ENCODE results near the gene KRR1. TPM values are rescaled to one million over a fixed set of nuclear protein-coding genes. Genes with fewer than 3 reads are reported as not detected.

Gene KRR1
- total RNA-seq, 6 experiments from 2014 or later = 14.1 to 25.3 (median 20.3) TPM

- intact Hi-C loops (cut with DNase I) = no loop called here
- Histone ChIP-seq H3K27ac (no peak overlapping the region), H3K9me3 (no peaks in the 10 kb centered on the region), H3K4me3 (no peak overlapping the region), H3K36me3 (no peaks in the 10 kb centered on the region), H3K27me3 (no peaks in the 10 kb centered on the region), H3K4me1 (no peaks in the 10 kb centered on the region)
- TF ChIP-seq POLR2A (IDR thresholded peaks at IDR 0.05) = no peak
- TF ChIP-seq CTCF (IDR thresholded peaks at IDR 0.05) = no peak
- DNase-seq = no peak
- ATAC-seq = no peak
- 86% methylated on average over 1 of the region's 1 CpG for WGBS (ENCODE audit: insufficient coverage, low coverage, low lambda C conversion rate, missing lambda C conversion rate)
Observed at GRCh38 chr12:75543529-75543928, 32.1 kb upstream of the KRR1 start.

DNA sequence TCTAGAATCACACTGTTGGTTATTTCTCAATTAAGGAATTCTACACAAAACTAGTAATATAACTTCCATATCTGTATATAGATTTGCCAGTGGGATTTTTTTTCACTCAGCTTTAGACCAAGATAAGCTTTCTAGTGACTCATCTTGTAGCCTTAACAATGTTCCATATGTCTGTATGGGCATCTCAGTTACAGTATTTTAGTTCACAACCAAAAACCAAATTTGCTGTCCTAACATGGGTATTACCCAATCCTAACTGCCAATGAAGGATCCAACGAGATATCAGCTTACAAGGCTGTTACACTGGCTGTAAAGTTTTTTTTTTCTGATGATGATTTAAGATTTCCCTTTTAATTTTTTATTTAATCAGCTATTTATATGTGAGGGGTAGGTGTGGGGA, 31.5 kb upstream of the KRR1 start:
- intact Hi-C loops (cut with DNase I) = no loop called here
- ATAC-seq (no peak), DNase-seq (no peak)
- H3K9me3 ChIP-seq = no peaks in the 10 kb centered on the region
- TF ChIP-seq POLR2A (IDR thresholded peaks at IDR 0.05) (no peak), CTCF (IDR thresholded peaks at IDR 0.05) (no peak)
- H3K4me1 ChIP-seq = no peaks in the 10 kb centered on the region
- H3K4me3 ChIP-seq = no peak overlapping the region
- H3K27me3 ChIP-seq = no peaks in the 10 kb centered on the region
- no peak overlapping the region for H3K27ac ChIP-seq
- WGBS (ENCODE audit: insufficient coverage, low coverage, low lambda C conversion rate, missing lambda C conversion rate) = 39% methylated on average over 1 of the region's 1 CpG
- H3K36me3 ChIP-seq = no peaks in the 10 kb centered on the region

DNA sequence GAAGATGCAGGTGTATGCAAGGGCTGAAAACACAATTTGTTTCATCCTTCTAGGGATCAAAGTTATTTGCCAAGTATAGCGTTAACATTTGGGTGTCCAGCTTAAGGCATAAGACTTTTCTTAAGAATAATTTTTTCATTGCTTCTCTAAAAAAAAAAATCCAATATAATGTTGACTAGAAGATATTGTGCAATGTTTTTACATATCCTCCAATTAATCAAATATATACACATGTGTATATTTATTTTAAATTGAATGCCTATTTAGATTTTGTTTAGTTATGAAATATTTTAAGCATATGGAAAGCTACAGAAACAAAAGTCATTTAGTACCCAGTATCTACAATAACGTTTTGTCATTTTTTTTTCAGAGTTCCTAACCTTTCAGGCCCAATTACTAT, 28.5 kb upstream of the KRR1 start:
- intact Hi-C loops (cut with DNase I) = no loop called here

GRCh38 chr12:75533239-75533638, 21.8 kb upstream of the KRR1 start:
- no peaks in the 10 kb centered on the region for H3K36me3 ChIP-seq
- WGBS (ENCODE audit: insufficient coverage, low coverage, low lambda C conversion rate, missing lambda C conversion rate) = 88% methylated on average over 2 of the region's 2 CpGs
- DNase-seq (no peak), ATAC-seq (no peak)
- no peak overlapping the region for H3K27ac ChIP-seq
- no peaks in the 10 kb centered on the region for H3K4me1 ChIP-seq
- intact Hi-C loops (cut with DNase I) = no loop called here
- no peak overlapping the region for H3K4me3 ChIP-seq
- no peaks in the 10 kb centered on the region for H3K9me3 ChIP-seq
- TF ChIP-seq CTCF (IDR thresholded peaks at IDR 0.05) (no peak), POLR2A (IDR thresholded peaks at IDR 0.05) (no peak)
- H3K27me3 ChIP-seq = no peaks in the 10 kb centered on the region

More for the DNA sequence above, 28.5 kb upstream of the KRR1 start:
- 66% methylated on average over 2 of the region's 2 CpGs for WGBS (ENCODE audit: insufficient coverage, low coverage, low lambda C conversion rate, missing lambda C conversion rate)
- H3K4me1 ChIP-seq = no peaks in the 10 kb centered on the region
- no peak overlapping the region for H3K27ac ChIP-seq
- ATAC-seq = no peak
- H3K9me3 ChIP-seq = no peaks in the 10 kb centered on the region
- H3K27me3 ChIP-seq = no peaks in the 10 kb centered on the region
- no peaks in the 10 kb centered on the region for H3K36me3 ChIP-seq
- no peak overlapping the region for H3K4me3 ChIP-seq
- DNase-seq = no peak
- no peak for TF ChIP-seq POLR2A (IDR thresholded peaks at IDR 0.05)
- TF ChIP-seq CTCF (IDR thresholded peaks at IDR 0.05) = no peak

DNA sequence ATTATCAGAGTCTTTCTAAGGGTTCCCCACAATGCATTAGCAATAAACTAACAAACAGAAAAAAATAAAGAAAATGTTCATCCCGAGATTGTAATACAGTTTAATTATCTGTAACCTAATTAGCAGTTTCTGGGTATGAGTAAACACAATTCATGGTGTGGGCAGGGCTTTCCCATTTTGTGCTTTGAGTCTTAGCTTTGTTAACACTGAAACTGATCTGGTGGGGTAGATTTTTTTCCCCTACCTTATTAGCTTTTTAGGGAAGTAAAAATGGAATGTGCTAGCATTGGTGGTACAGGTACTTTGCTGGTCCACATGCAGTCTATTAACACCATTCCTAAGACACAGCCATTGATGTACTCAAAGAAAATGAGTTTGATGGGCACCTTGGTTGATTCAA, 18.4 kb upstream of the KRR1 start:
- Histone ChIP-seq H3K9me3 (no peaks in the 10 kb centered on the region), H3K4me1 (no peaks in the 10 kb centered on the region), H3K27ac (no peak overlapping the region), H3K36me3 (no peaks in the 10 kb centered on the region), H3K27me3 (no peaks in the 10 kb centered on the region), H3K4me3 (no peak overlapping the region)
- ATAC-seq (no peak), DNase-seq (no peak)
- TF ChIP-seq POLR2A (IDR thresholded peaks at IDR 0.05) = no peak
- no peak for TF ChIP-seq CTCF (IDR thresholded peaks at IDR 0.05)
- WGBS (ENCODE audit: insufficient coverage, low coverage, low lambda C conversion rate, missing lambda C conversion rate) = 50% methylated on average over 1 of the region's 1 CpG
- intact Hi-C loops (cut with DNase I) = loop anchor here (10.0 kb wide), 1 partner anchor 505 kb away; the partner anchor contains the start of gene PHLDA1 (in 2 of the 2)
